Nephron progenitor cell (in vitro differentiated cells): Measurements from ENCODE around the gene STIM2.
A peak's percentile ranks its signal among the peaks of the same experiment; 100 is the strongest.

Source experiments
- DNase-seq: peaks from one replicate; pipeline ENCODE4 v3.0.0; 2021
- H3K27ac Mint-ChIP-seq: 2 replicates; pipeline ENCODE4 v1.8.0; 2021; ENCODE audit warnings: mild to moderate bottlenecking, moderate library complexity, mixed read lengths
- H3K27me3 Mint-ChIP-seq: 2 replicates; pipeline ENCODE4 v1.8.0; 2021; ENCODE audit warnings: mild to moderate bottlenecking, low read depth, mixed read lengths; ENCODE audit not compliant: poor library complexity
- H3K36me3 Mint-ChIP-seq: 2 replicates; pipeline ENCODE4 v1.8.0; 2021; ENCODE audit warnings: low read depth, mixed read lengths
- H3K4me1 Mint-ChIP-seq: 2 replicates; pipeline ENCODE4 v1.8.0; 2021; ENCODE audit warnings: mixed read lengths
- H3K4me3 Mint-ChIP-seq: 2 replicates; pipeline ENCODE4 v1.8.0; 2021; ENCODE audit warnings: mild to moderate bottlenecking, moderate library complexity, mixed read lengths
- H3K9me3 Mint-ChIP-seq: 2 replicates; pipeline ENCODE4 v1.8.0; 2021; ENCODE audit warnings: mild to moderate bottlenecking, moderate library complexity, mixed read lengths
- TF ChIP-seq, protein P1 (sequence below): fragments of 200-600 bp; sonication (generic); IDR thresholded peaks from 2 replicates; pipeline ENCODE4 v1.5.0; 2021; ENCODE audit warnings: antibody characterized with exemption

The STIM2 gene

GRCh38 chr4:26840786-26841185, 19.9 kb upstream of the STIM2 start:
- Mint-ChIP-seq H3K36me3 (no peaks in the 10 kb centered on the region), H3K4me3 (no peak overlapping the region)

GRCh38 chr4:26842911-26843310, 17.7 kb upstream of the STIM2 start:
- TF ChIP-seq, protein P1, sequence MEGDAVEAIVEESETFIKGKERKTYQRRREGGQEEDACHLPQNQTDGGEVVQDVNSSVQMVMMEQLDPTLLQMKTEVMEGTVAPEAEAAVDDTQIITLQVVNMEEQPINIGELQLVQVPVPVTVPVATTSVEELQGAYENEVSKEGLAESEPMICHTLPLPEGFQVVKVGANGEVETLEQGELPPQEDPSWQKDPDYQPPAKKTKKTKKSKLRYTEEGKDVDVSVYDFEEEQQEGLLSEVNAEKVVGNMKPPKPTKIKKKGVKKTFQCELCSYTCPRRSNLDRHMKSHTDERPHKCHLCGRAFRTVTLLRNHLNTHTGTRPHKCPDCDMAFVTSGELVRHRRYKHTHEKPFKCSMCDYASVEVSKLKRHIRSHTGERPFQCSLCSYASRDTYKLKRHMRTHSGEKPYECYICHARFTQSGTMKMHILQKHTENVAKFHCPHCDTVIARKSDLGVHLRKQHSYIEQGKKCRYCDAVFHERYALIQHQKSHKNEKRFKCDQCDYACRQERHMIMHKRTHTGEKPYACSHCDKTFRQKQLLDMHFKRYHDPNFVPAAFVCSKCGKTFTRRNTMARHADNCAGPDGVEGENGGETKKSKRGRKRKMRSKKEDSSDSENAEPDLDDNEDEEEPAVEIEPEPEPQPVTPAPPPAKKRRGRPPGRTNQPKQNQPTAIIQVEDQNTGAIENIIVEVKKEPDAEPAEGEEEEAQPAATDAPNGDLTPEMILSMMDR = no peak
- Mint-ChIP-seq H3K36me3 (no peaks in the 10 kb centered on the region), H3K27ac (no peak overlapping the region), H3K27me3 (no peaks in the 10 kb centered on the region), H3K4me1 (no peaks in the 10 kb centered on the region), H3K4me3 (no peak overlapping the region), H3K9me3 (no peaks in the 10 kb centered on the region)
- no peak for DNase-seq

More at GRCh38 chr4:26840786-26841185, 19.9 kb upstream of the STIM2 start:
- DNase-seq = no peak
- H3K27me3 Mint-ChIP-seq = no peaks in the 10 kb centered on the region
- no peaks in the 10 kb centered on the region for H3K9me3 Mint-ChIP-seq
- TF ChIP-seq, protein P1 = no peak
- H3K4me1 Mint-ChIP-seq = no peaks in the 10 kb centered on the region
- H3K27ac Mint-ChIP-seq = no peak overlapping the region

- Mint-ChIP-seq H3K36me3 (no peaks in the 10 kb centered on the region), H3K27me3 (peaks cover 7% of the 10 kb centered on the region), H3K27ac (no peak overlapping the region), H3K4me3 (no peak overlapping the region), H3K9me3 (no peaks in the 10 kb centered on the region), H3K4me1 (no peaks in the 10 kb centered on the region)
- DNase-seq = no peak
- TF ChIP-seq, protein P1 = no peak
Observed at GRCh38 chr4:26850528-26850927, 10.1 kb upstream of the STIM2 start.

- TF ChIP-seq, protein P1 = no peak
- Mint-ChIP-seq H3K4me3 (no peak overlapping the region), H3K27ac (peak overlapping the region; percentile 23), H3K4me1 (no peaks in the 10 kb centered on the region), H3K36me3 (no peaks in the 10 kb centered on the region), H3K27me3 (peaks cover 7% of the 10 kb centered on the region), H3K9me3 (no peaks in the 10 kb centered on the region)
- DNase-seq = no peak
Observed at GRCh38 chr4:26851129-26851528, 9.5 kb upstream of the STIM2 start.

DNA sequence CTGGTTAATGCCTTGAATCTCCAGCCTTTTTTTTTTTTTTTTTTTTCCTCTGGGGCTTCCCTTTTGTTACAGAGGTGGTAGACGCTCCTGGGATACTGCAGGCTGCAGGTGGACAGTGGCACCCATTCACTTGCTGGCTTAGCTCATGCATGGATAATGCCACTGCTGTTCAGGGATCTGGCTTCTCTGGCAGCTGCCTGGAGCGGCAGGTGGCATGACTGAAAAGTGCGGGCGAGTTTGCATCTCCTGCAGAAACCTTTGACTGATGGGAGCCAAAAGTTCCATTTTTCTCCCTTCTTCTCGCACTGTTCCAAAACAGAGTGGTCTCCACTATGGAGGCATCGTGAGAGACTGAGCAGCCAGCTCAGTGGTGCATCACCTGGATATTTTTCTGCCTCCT, 5.9 kb upstream of the STIM2 start:
- Mint-ChIP-seq H3K36me3 (no peaks in the 10 kb centered on the region), H3K4me1 (peaks cover 27% of the 10 kb centered on the region), H3K9me3 (no peaks in the 10 kb centered on the region), H3K27me3 (peaks cover 7% of the 10 kb centered on the region), H3K4me3 (no peak overlapping the region), H3K27ac (no peak overlapping the region)
- no peak for DNase-seq
- TF ChIP-seq, protein P1 = no peak

DNA sequence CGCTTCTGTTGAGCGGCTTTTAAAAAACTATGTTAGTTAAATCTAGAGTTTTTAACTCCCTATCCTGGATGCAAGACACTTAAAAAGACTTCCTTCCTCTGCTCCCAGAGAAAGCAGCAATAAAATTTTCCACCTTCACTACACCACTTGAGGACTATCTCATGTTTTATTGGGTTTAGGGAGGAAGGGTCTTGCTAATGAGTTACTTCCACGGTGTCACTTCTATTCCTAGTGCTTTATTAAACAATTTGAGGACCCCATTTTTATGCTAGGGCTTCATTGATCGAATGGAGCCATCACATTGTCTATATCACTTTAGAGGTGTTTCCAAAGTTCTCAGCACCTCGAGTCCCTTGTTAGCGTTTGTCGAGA, 3.7 kb upstream of the STIM2 start:
- Mint-ChIP-seq H3K27me3 (peaks cover 7% of the 10 kb centered on the region), H3K4me1 (peaks cover 38% of the 10 kb centered on the region), H3K9me3 (no peaks in the 10 kb centered on the region), H3K27ac (peak overlapping the region; percentile 86), H3K36me3 (no peaks in the 10 kb centered on the region), H3K4me3 (peak overlapping the region; percentile 86)
- TF ChIP-seq, protein P1 = no peak
- DNase-seq = no peak
